ENCODE data around the gene FAU.

Gene FAU

GRCh38 chr11:65087827-65088226 is 34.1 kb downstream of the FAU start:
- no peak overlapping the region for H2BK120ac ChIP-seq (ENCODE audit: low read depth, low read length)
- DNase-seq = no peak
- H3K9me3 ChIP-seq (ENCODE audit: control insufficient read depth, low read length) = no peaks in the 10 kb centered on the region
- peaks cover 11% of the 10 kb centered on the region for H3K4me1 ChIP-seq (ENCODE audit: control insufficient read depth, insufficient read depth, low read depth, low read length)
- no peak overlapping the region for H4K8ac ChIP-seq (ENCODE audit: low read length)
- H3K4me2 ChIP-seq (ENCODE audit: low read length, poor library complexity, severe bottlenecking) = no peak overlapping the region
- H3K18ac ChIP-seq (ENCODE audit: low read depth in 1 of 2, low read length in 2 of 2) = no peak overlapping the region
- no peak overlapping the region for H3K9ac ChIP-seq (ENCODE audit: low read length)
- H2BK5ac ChIP-seq (ENCODE audit: low read depth, low read length, poor library complexity, severe bottlenecking) = no peak overlapping the region
- no peak overlapping the region for H3K27ac ChIP-seq (ENCODE audit: low read length, poor library complexity, severe bottlenecking)
- no peak overlapping the region for H3K23ac ChIP-seq (ENCODE audit: low read length in 2 of 2)
- peaks cover 22% of the 10 kb centered on the region for H3K79me1 ChIP-seq (replicated peaks; ENCODE audit: low read length, poor library complexity, severe bottlenecking)
- H2BK15ac ChIP-seq (ENCODE audit: low read depth, poor library complexity, severe bottlenecking) = no peak overlapping the region
- H3K4me3 ChIP-seq (ENCODE audit: insufficient read depth in 1 of 2, low read depth in 1 of 2, low read length in 2 of 2) = no peak overlapping the region
- no peak overlapping the region for H4K91ac ChIP-seq (ENCODE audit: low read length)
- H3K27me3 ChIP-seq (ENCODE audit: control insufficient read depth in 1 of 2, insufficient read depth in 1 of 2, low read length in 2 of 2) = no peaks in the 10 kb centered on the region
- H3K4ac ChIP-seq (ENCODE audit: low read depth in 1 of 2, low read length in 2 of 2) = no peak overlapping the region
- H3K14ac ChIP-seq (ENCODE audit: low read length in 2 of 2) = no peak overlapping the region
- no peak overlapping the region for H2AK5ac ChIP-seq (ENCODE audit: low read length, severe bottlenecking)
- no peak overlapping the region for H2AFZ ChIP-seq (ENCODE audit: low read depth, low read length)
- H3K36me3 ChIP-seq (ENCODE audit: control insufficient read depth in 1 of 2, insufficient read depth in 2 of 2, low read depth in 1 of 2, low read length in 2 of 2) = peaks cover 46 to 53% of the 10 kb centered on the region in 2 experiments
- no peak overlapping the region for H2BK12ac ChIP-seq (ENCODE audit: low read length in 2 of 2)
- 97% methylated on average over 14 of the region's 15 CpGs for WGBS

- DNase-seq = no peak
- H4K8ac ChIP-seq (ENCODE audit: low read length) = no peak overlapping the region
- H3K79me1 ChIP-seq (replicated peaks; ENCODE audit: low read length, poor library complexity, severe bottlenecking) = peaks cover 24% of the 10 kb centered on the region
- H3K27ac ChIP-seq (ENCODE audit: low read length, poor library complexity, severe bottlenecking) = no peak overlapping the region
- no peak overlapping the region for H2AK5ac ChIP-seq (ENCODE audit: low read length, severe bottlenecking)
- H3K14ac ChIP-seq (ENCODE audit: low read length in 2 of 2) = no peak overlapping the region
- H3K4me3 ChIP-seq (ENCODE audit: insufficient read depth in 1 of 2, low read depth in 1 of 2, low read length in 2 of 2) = no peak overlapping the region
- no peak overlapping the region for H2BK5ac ChIP-seq (ENCODE audit: low read depth, low read length, poor library complexity, severe bottlenecking)
- H3K9ac ChIP-seq (ENCODE audit: low read length) = no peak overlapping the region
- no peak overlapping the region for H2BK12ac ChIP-seq (ENCODE audit: low read length in 2 of 2)
- no peaks in the 10 kb centered on the region for H3K27me3 ChIP-seq (ENCODE audit: control insufficient read depth in 1 of 2, insufficient read depth in 1 of 2, low read length in 2 of 2)
- H3K4me1 ChIP-seq (ENCODE audit: control insufficient read depth, insufficient read depth, low read depth, low read length) = peaks cover 11% of the 10 kb centered on the region
- no peak overlapping the region for H4K91ac ChIP-seq (ENCODE audit: low read length)
- peaks cover 46 to 53% of the 10 kb centered on the region in 2 experiments for H3K36me3 ChIP-seq (ENCODE audit: control insufficient read depth in 1 of 2, insufficient read depth in 2 of 2, low read depth in 1 of 2, low read length in 2 of 2)
- H2AFZ ChIP-seq (ENCODE audit: low read depth, low read length) = no peak overlapping the region
- H3K23ac ChIP-seq (ENCODE audit: low read length in 2 of 2) = no peak overlapping the region
- no peak overlapping the region for H2BK120ac ChIP-seq (ENCODE audit: low read depth, low read length)
- H2BK15ac ChIP-seq (ENCODE audit: low read depth, poor library complexity, severe bottlenecking) = no peak overlapping the region
- H3K4me2 ChIP-seq (ENCODE audit: low read length, poor library complexity, severe bottlenecking) = no peak overlapping the region
- no peaks in the 10 kb centered on the region for H3K9me3 ChIP-seq (ENCODE audit: control insufficient read depth, low read length)
- no peak overlapping the region for H3K18ac ChIP-seq (ENCODE audit: low read depth in 1 of 2, low read length in 2 of 2)
- no peak overlapping the region for H3K4ac ChIP-seq (ENCODE audit: low read depth in 1 of 2, low read length in 2 of 2)
- WGBS = 93% methylated on average over 11 of the region's 11 CpGs
Observed at GRCh38 chr11:65087216-65087615, 34.7 kb downstream of the FAU start.

GRCh38 chr11:65086809-65087208 is 35.1 kb downstream of the FAU start:
- Histone ChIP-seq H2BK120ac (ENCODE audit: low read depth, low read length) (no peak overlapping the region), H3K9me3 (ENCODE audit: control insufficient read depth, low read length) (no peaks in the 10 kb centered on the region), H2BK5ac (ENCODE audit: low read depth, low read length, poor library complexity, severe bottlenecking) (no peak overlapping the region), H3K14ac (ENCODE audit: low read length in 2 of 2) (no peak overlapping the region), H3K27me3 (ENCODE audit: control insufficient read depth in 1 of 2, insufficient read depth in 1 of 2, low read length in 2 of 2) (no peaks in the 10 kb centered on the region), H2BK15ac (ENCODE audit: low read depth, poor library complexity, severe bottlenecking) (no peak overlapping the region), H3K79me1 (replicated peaks; ENCODE audit: low read length, poor library complexity, severe bottlenecking) (peaks cover 28% of the 10 kb centered on the region), H4K91ac (ENCODE audit: low read length) (no peak overlapping the region), H3K36me3 (ENCODE audit: control insufficient read depth in 1 of 2, insufficient read depth in 2 of 2, low read depth in 1 of 2, low read length in 2 of 2) (peaks cover 46 to 53% of the 10 kb centered on the region in 2 experiments), H3K4ac (ENCODE audit: low read depth in 1 of 2, low read length in 2 of 2) (no peak overlapping the region), H3K23ac (ENCODE audit: low read length in 2 of 2) (no peak overlapping the region), H3K18ac (ENCODE audit: low read depth in 1 of 2, low read length in 2 of 2) (no peak overlapping the region), H3K4me1 (ENCODE audit: control insufficient read depth, insufficient read depth, low read depth, low read length) (peaks cover 11% of the 10 kb centered on the region), H3K4me3 (ENCODE audit: insufficient read depth in 1 of 2, low read depth in 1 of 2, low read length in 2 of 2) (no peak overlapping the region), H2AK5ac (ENCODE audit: low read length, severe bottlenecking) (no peak overlapping the region), H4K8ac (ENCODE audit: low read length) (no peak overlapping the region), H3K4me2 (ENCODE audit: low read length, poor library complexity, severe bottlenecking) (no peak overlapping the region), H2AFZ (ENCODE audit: low read depth, low read length) (no peak overlapping the region), H2BK12ac (ENCODE audit: low read length in 2 of 2) (no peak overlapping the region), H3K27ac (ENCODE audit: low read length, poor library complexity, severe bottlenecking) (no peak overlapping the region), H3K9ac (ENCODE audit: low read length) (no peak overlapping the region)
- DNase-seq = no peak
- 99% methylated on average over 9 of the region's 9 CpGs for WGBS

- H3K14ac ChIP-seq (ENCODE audit: low read length in 2 of 2) = no peak overlapping the region
- no peak overlapping the region for H2BK12ac ChIP-seq (ENCODE audit: low read length in 2 of 2)
- H4K8ac ChIP-seq (ENCODE audit: low read length) = no peak overlapping the region
- no peaks in the 10 kb centered on the region for H3K9me3 ChIP-seq (ENCODE audit: control insufficient read depth, low read length)
- 94% methylated on average over 4 of the region's 4 CpGs for WGBS
- peaks cover 33% of the 10 kb centered on the region for H3K79me1 ChIP-seq (replicated peaks; ENCODE audit: low read length, poor library complexity, severe bottlenecking)
- no peaks in the 10 kb centered on the region for H3K27me3 ChIP-seq (ENCODE audit: control insufficient read depth in 1 of 2, insufficient read depth in 1 of 2, low read length in 2 of 2)
- H3K18ac ChIP-seq (ENCODE audit: low read depth in 1 of 2, low read length in 2 of 2) = no peak overlapping the region
- peaks cover 11% of the 10 kb centered on the region for H3K4me1 ChIP-seq (ENCODE audit: control insufficient read depth, insufficient read depth, low read depth, low read length)
- no peak overlapping the region for H2BK5ac ChIP-seq (ENCODE audit: low read depth, low read length, poor library complexity, severe bottlenecking)
- peaks cover 43 to 51% of the 10 kb centered on the region in 2 experiments for H3K36me3 ChIP-seq (ENCODE audit: control insufficient read depth in 1 of 2, insufficient read depth in 2 of 2, low read depth in 1 of 2, low read length in 2 of 2)
- peak overlapping the region; percentile 94 for H3K9ac ChIP-seq (ENCODE audit: low read length)
- H4K91ac ChIP-seq (ENCODE audit: low read length) = no peak overlapping the region
- no peak overlapping the region for H2AFZ ChIP-seq (ENCODE audit: low read depth, low read length)
- no peak for DNase-seq
- no peak overlapping the region for H2BK120ac ChIP-seq (ENCODE audit: low read depth, low read length)
- no peak overlapping the region for H3K4me2 ChIP-seq (ENCODE audit: low read length, poor library complexity, severe bottlenecking)
- H2AK5ac ChIP-seq (ENCODE audit: low read length, severe bottlenecking) = no peak overlapping the region
- no peak overlapping the region for H3K27ac ChIP-seq (ENCODE audit: low read length, poor library complexity, severe bottlenecking)
- no peak overlapping the region for H2BK15ac ChIP-seq (ENCODE audit: low read depth, poor library complexity, severe bottlenecking)
- no peak overlapping the region for H3K23ac ChIP-seq (ENCODE audit: low read length in 2 of 2)
- H3K4ac ChIP-seq (ENCODE audit: low read depth in 1 of 2, low read length in 2 of 2) = no peak overlapping the region
- peak overlapping the region in 1 of 2 experiments; percentile 89 for H3K4me3 ChIP-seq (ENCODE audit: insufficient read depth in 1 of 2, low read depth in 1 of 2, low read length in 2 of 2)
Observed at GRCh38 chr11:65085446-65085845, 36.5 kb downstream of the FAU start.
